PC-3 (cell line): ENCODE measurements around the gene TDRKH. TPM values are rescaled to one million over a fixed set of nuclear protein-coding genes. Genes with fewer than 3 reads are reported as not detected.
"Not testable (repeated sequence)": the region's sequence is repeated elsewhere in the genome, so short reads cannot be mapped to it uniquely, and the experiment has no call there.

ENCODE experiments used
- ATAC-seq: fragments of 200-7000 bp; cut with Tn5 transposase; 2 replicates; pipeline ENCODE4 v1.9.1; 2020; ENCODE audit warnings: mild to moderate bottlenecking, moderate library complexity
- BruUV-seq: library from RNA; stranded (reverse); fragments of 400-500 nt; replicated peaks from 2 replicates; lab custom pipeline; 2021; lab: Mats Ljungman, UMichigan
- CTCF ChIA-PET: fragments of 300-600 bp; sonication (Branson Sonifier 250); formaldehyde crosslinking; loops from one replicate; lab custom pipeline; 2022; ENCODE audit warnings: antibody characterized with exemption; lab: Charles Lee
- POLR2A ChIA-PET: fragments of 300-600 bp; sonication (Branson Sonifier 250); formaldehyde crosslinking; loops from one replicate; lab custom pipeline; 2022; ENCODE audit warnings: antibody characterized with exemption; ENCODE audit not compliant: unreplicated experiment; lab: Charles Lee
- DNase-seq: peaks from one replicate; pipeline ENCODE4 v3.0.0-alpha.2; 2015
- H2AFZ ChIP-seq: fragments of 300-600 bp; sonication (generic); 2 replicates; pipeline ENCODE4 v1.6.0; 2016; ENCODE audit warnings: antibody characterized with exemption, low read length
- H3F3A ChIP-seq: fragments of 300-600 bp; sonication (generic); one replicate; pipeline ENCODE4 v1.6.0; 2017; ENCODE audit warnings: antibody characterized with exemption, low read length, control low read depth, mild to moderate bottlenecking; ENCODE audit not compliant: unreplicated experiment
- H3K27ac ChIP-seq: fragments of 300-600 bp; sonication (generic); 2 replicates; pipeline ENCODE4 v1.5.1; 2016; ENCODE audit warnings: mild to moderate bottlenecking, low read length
- H3K27me3 ChIP-seq: fragments of 300-600 bp; sonication (generic); 2 replicates; pipeline ENCODE4 v1.6.1; 2016; ENCODE audit warnings: low read length, mixed read lengths
- H3K36me3 ChIP-seq: fragments of 300-600 bp; sonication (generic); 2 replicates; pipeline ENCODE4 v1.6.1; 2016; ENCODE audit warnings: low read depth, mixed run types, low read length, mixed read lengths
- H3K4me1 ChIP-seq: fragments of 300-600 bp; sonication (generic); 2 replicates; pipeline ENCODE4 v1.5.1; 2016; ENCODE audit warnings: low read length; ENCODE audit not compliant: insufficient read depth
- H3K4me2 ChIP-seq: fragments of 300-600 bp; sonication (generic); 2 replicates; pipeline ENCODE4 v1.6.0; 2016; ENCODE audit warnings: low read length
- H3K4me3 ChIP-seq: fragments of 300-600 bp; sonication (generic); 2 replicates; pipeline ENCODE4 v1.5.1; 2016; ENCODE audit warnings: mild to moderate bottlenecking, low read length, mixed read lengths
- H3K79me2 ChIP-seq: fragments of 300-600 bp; sonication (generic); 2 replicates; pipeline ENCODE4 v1.6.1; 2017; ENCODE audit warnings: low read length, mixed read lengths
- H3K9ac ChIP-seq: fragments of 300-600 bp; sonication (generic); 2 replicates; pipeline ENCODE4 v1.6.0; 2016; ENCODE audit warnings: mild to moderate bottlenecking, low read length
- H3K9me2 ChIP-seq: fragments of 300-600 bp; sonication (generic); replicated peaks from 2 replicates; pipeline ENCODE4 v1.6.1; 2016; ENCODE audit warnings: mixed run types, low read length, mixed read lengths
- H3K9me3 ChIP-seq: fragments of 300-600 bp; sonication (generic); 2 replicates; pipeline ENCODE4 v1.6.1; 2016; ENCODE audit warnings: low read length, mixed read lengths
- H4K20me1 ChIP-seq: fragments of 300-600 bp; sonication (generic); 2 replicates; pipeline ENCODE4 v1.6.1; 2016; ENCODE audit warnings: low read length, mixed read lengths
- EZH2 ChIP-seq: fragments of 300-600 bp; sonication (generic); IDR thresholded peaks from one replicate; pipeline ENCODE4 v1.6.1; 2017; ENCODE audit warnings: antibody characterized with exemption, mild to moderate bottlenecking, low read length; ENCODE audit not compliant: unreplicated experiment
- EZH2phosphoT487 ChIP-seq: fragments of 300-600 bp; sonication (generic); IDR thresholded peaks from 2 replicates; pipeline ENCODE4 v1.6.1; 2018; ENCODE audit warnings: mild to moderate bottlenecking, antibody characterized with exemption, low read length, borderline replicate concordance
- intact Hi-C: fragments of 100-400 bp; cut with micrococcal nuclease; formaldehyde crosslinking; loops from 2 replicates; pipeline ENCODE4 v1.9.0; 2023
- total RNA-seq: library from RNA; depleted of rRNA; stranded (reverse); fragments of >200 nt; gene quantifications from 2 replicates; pipeline ENCODE4 v1.2.3, GENCODE V29; 2014
- TF ChIP-seq, protein P1 (sequence below): fragments of 300-600 bp; sonication (generic); conservative IDR thresholded peaks from 2 replicates; pipeline ENCODE4 v1.5.1; 2017; ENCODE audit warnings: antibody characterized with exemption, low read depth, mild to moderate bottlenecking, low read length

TDRKH gene
- total RNA-seq, 1 experiment from 2014 or later, result 15.2 TPM

GRCh38 chr1:151782741-151783140 lies 7.6 kb downstream of the TDRKH start:
- Histone ChIP-seq H3K4me1 (no peaks in the 10 kb centered on the region), H3K79me2 (no peaks in the 10 kb centered on the region), H3K9me3 (no peaks in the 10 kb centered on the region), H3K27ac (no peak overlapping the region), H3K9me2 (no peaks in the 10 kb centered on the region), H3K9ac (no peak overlapping the region), H3K27me3 (no peaks in the 10 kb centered on the region), H3K4me2 (no peak overlapping the region), H3F3A (no peaks in the 10 kb centered on the region), H2AFZ (no peak overlapping the region), H3K4me3 (no peak overlapping the region), H3K36me3 (0 out of 2 replicates have a peak, but pooled peaks cover 3% of the 10 kb centered on the region), H4K20me1 (no peaks in the 10 kb centered on the region)
- DNase-seq, result no peak
- intact Hi-C loops, result no loop called here
- POLR2A ChIA-PET, result no interaction called here
- CTCF ChIA-PET, result no interaction called here
- no peak for TF ChIP-seq EZH2
- no peak for TF ChIP-seq EZH2phosphoT487
- TF ChIP-seq, protein P1, sequence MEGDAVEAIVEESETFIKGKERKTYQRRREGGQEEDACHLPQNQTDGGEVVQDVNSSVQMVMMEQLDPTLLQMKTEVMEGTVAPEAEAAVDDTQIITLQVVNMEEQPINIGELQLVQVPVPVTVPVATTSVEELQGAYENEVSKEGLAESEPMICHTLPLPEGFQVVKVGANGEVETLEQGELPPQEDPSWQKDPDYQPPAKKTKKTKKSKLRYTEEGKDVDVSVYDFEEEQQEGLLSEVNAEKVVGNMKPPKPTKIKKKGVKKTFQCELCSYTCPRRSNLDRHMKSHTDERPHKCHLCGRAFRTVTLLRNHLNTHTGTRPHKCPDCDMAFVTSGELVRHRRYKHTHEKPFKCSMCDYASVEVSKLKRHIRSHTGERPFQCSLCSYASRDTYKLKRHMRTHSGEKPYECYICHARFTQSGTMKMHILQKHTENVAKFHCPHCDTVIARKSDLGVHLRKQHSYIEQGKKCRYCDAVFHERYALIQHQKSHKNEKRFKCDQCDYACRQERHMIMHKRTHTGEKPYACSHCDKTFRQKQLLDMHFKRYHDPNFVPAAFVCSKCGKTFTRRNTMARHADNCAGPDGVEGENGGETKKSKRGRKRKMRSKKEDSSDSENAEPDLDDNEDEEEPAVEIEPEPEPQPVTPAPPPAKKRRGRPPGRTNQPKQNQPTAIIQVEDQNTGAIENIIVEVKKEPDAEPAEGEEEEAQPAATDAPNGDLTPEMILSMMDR, result no peak
- no peak for ATAC-seq
- no TSS peak for BruUV-seq

DNA sequence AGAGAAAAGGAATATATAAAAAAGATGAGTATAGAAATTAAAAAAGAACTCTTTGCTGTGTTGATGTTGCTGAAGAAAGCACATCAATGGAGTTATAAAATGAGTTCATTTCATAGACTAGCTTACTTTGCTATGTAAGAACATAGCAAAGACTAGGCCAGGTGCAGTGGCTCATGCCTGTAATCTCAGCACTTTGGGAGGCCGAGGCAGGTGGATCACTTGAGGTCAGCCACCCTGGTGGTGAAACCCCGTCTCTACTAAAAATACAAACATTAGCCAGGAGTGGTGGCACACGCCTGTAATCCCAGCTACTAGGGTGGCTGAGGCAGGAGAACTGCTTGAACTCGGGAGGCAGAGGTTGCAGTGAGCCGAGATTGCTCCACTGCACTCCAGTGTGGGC lies 8.3 kb downstream of the TDRKH start:
- H3K36me3 ChIP-seq, H3K4me3 ChIP-seq, CTCF ChIA-PET, H3K27ac ChIP-seq, POLR2A ChIA-PET, DNase-seq, ATAC-seq, H3K27me3 ChIP-seq, H3K9ac ChIP-seq, H4K20me1 ChIP-seq, H3F3A ChIP-seq, BruUV-seq, H3K9me3 ChIP-seq, intact Hi-C loops, H3K4me1 ChIP-seq, H3K9me2 ChIP-seq, H3K4me2 ChIP-seq, H3K79me2 ChIP-seq, H2AFZ ChIP-seq: not testable (repeated sequence)

DNA sequence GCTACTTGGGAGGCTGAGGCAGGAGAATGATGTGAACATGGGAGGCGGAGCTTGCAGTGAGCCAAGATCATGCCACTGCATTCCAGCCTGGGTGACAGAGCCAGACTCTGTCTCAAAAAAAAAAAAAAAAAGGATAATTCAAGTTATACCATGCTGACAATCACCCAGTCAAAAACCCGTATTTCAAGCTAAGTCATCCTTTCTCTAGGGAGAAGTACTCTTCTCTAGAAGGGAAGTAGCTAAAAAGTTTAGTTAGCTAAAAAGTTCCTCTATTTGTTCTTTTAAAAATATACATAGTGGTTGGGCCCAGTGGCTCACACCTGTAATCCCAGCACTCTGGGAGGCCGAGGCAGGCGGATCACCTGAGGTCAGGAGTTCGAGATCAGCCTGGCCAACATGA lies 9.6 kb downstream of the TDRKH start:
- H2AFZ ChIP-seq, H3K27ac ChIP-seq, H3K9me2 ChIP-seq, H3K79me2 ChIP-seq, H3K4me2 ChIP-seq, H3K27me3 ChIP-seq, H3F3A ChIP-seq, H3K9ac ChIP-seq, BruUV-seq, H4K20me1 ChIP-seq, intact Hi-C loops, H3K4me3 ChIP-seq, DNase-seq, CTCF ChIA-PET, H3K4me1 ChIP-seq, ATAC-seq, H3K9me3 ChIP-seq, H3K36me3 ChIP-seq: not testable (repeated sequence)
- POLR2A ChIA-PET, result interaction anchor here (0.6 to 0.8 kb wide), 2 partner anchors 18 to 480 kb away, joined by 3 read pairs; no protein-coding TSS in a partner anchor

- no peak overlapping the region for H3K27ac ChIP-seq
- H3K9ac ChIP-seq, result no peak overlapping the region
- ATAC-seq (no peak), DNase-seq (no peak)
- no peak overlapping the region for H3K4me2 ChIP-seq
- TF ChIP-seq EZH2phosphoT487 (no peak), EZH2 (no peak)
- TF ChIP-seq, protein P1, result no peak
- intact Hi-C loops, result no loop called here
- no peaks in the 10 kb centered on the region for H4K20me1 ChIP-seq
- H3K9me2 ChIP-seq, result no peaks in the 10 kb centered on the region
- H3F3A ChIP-seq, result no peaks in the 10 kb centered on the region
- ChIA-PET POLR2A (no interaction called here), CTCF (interaction anchor here (0.7 kb wide), 1 partner anchor 74 kb away, joined by 3 read pairs; no protein-coding TSS in a partner anchor)
- H3K9me3 ChIP-seq, result no peaks in the 10 kb centered on the region
- H3K36me3 ChIP-seq, result peaks cover 17% of the 10 kb centered on the region
- H3K27me3 ChIP-seq, result no peaks in the 10 kb centered on the region
- H3K79me2 ChIP-seq, result no peaks in the 10 kb centered on the region
- no peak overlapping the region for H2AFZ ChIP-seq
- H3K4me1 ChIP-seq, result no peaks in the 10 kb centered on the region
- no peak overlapping the region for H3K4me3 ChIP-seq
- BruUV-seq, result no TSS peak
Measured at GRCh38 chr1:151779852-151780251, 10.4 kb downstream of the TDRKH start.
